Loucy (cell line): ENCODE results near the gene FAM20C.

ENCODE experiments used
- EZH2phosphoT487 ChIP-seq: fragments of 200-600 bp; IDR thresholded peaks from 2 replicates; pipeline ENCODE4 v1.6.1; 2018; ENCODE audit warnings: antibody characterized with exemption, mild to moderate bottlenecking, moderate library complexity, borderline replicate concordance
- TF ChIP-seq, protein P1 (sequence below): fragments of 200-600 bp; sonication (generic); conservative IDR thresholded peaks from 2 replicates; pipeline ENCODE4 v1.5.1; 2014; ENCODE audit warnings: mild to moderate bottlenecking, antibody characterized with exemption, low read length

DNA sequence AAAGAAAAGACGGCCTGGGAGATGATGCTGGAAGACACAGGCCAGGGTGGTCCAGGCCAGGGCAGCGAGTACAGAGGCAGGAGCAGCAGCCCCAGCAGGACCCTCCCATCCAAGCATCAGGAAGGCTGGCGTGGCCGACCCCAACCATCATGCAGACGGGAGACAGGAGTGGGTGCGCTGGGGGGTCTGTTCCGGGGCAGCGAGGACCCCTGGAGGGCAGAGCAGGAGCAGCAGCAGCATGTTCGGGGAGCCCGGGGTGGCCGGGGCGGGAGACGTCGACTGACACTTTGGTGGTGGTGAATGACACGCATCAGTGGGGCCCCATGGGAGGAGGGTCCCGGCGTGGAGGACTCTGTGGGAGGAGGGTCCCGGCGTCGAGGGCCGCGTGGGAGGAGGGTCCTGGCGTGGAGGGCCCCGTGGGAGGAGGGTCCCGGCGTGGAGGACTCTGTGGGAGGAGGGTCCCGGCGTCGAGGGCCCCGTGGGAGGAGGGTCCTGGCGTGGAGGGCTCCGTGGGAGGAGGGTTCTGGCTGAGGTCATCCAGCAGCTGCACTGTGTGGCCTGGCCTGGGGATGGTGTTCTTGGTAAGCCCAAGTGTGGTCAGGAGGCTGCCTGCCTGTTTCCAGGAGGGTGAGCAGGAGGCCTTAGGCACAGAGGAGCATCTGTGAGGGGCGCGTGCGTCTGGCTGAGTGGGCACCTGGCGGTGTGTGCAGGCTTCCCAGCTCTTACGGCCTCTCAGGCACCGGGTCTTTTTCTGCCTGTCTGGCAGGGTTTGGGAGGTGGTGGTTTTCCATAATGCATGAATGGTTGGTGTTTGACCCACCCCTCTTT, 38.9 kb downstream of the FAM20C start:
- TF ChIP-seq, protein P1, sequence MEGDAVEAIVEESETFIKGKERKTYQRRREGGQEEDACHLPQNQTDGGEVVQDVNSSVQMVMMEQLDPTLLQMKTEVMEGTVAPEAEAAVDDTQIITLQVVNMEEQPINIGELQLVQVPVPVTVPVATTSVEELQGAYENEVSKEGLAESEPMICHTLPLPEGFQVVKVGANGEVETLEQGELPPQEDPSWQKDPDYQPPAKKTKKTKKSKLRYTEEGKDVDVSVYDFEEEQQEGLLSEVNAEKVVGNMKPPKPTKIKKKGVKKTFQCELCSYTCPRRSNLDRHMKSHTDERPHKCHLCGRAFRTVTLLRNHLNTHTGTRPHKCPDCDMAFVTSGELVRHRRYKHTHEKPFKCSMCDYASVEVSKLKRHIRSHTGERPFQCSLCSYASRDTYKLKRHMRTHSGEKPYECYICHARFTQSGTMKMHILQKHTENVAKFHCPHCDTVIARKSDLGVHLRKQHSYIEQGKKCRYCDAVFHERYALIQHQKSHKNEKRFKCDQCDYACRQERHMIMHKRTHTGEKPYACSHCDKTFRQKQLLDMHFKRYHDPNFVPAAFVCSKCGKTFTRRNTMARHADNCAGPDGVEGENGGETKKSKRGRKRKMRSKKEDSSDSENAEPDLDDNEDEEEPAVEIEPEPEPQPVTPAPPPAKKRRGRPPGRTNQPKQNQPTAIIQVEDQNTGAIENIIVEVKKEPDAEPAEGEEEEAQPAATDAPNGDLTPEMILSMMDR = no peak
- no peak for TF ChIP-seq EZH2phosphoT487
